ENCODE results near the gene WNT2. TPM values are rescaled to one million over a fixed set of nuclear protein-coding genes. Genes with fewer than 3 reads are reported as not detected.
A peak's percentile ranks its signal among the peaks of the same experiment; 100 is the strongest.

The WNT2 gene
- total RNA-seq (1 to 10 TPM in 1 of 2 donors, under 1 TPM in 1; 0.45 to 4.7 TPM), polyA plus RNA-seq (not detected)
- long read RNA-seq, donor 1, partial matches to known transcripts = 0 of 5 reads
- long read RNA-seq, donor 1, other reads (novel, unspliced or antisense) = 1 of 5 reads
- long read RNA-seq, donor 2, transcript WNT2-201 (5 exons, 2,907 nt) = major isoform, 8 of 10 reads
- long read RNA-seq, donor 2, partial matches to known transcripts = 1 of 10 reads
- long read RNA-seq, donor 2, other reads (novel, unspliced or antisense) = 1 of 10 reads

GRCh38 chr7:117322741-117323304 is at the start of gene WNT2:
Gene WNT2, minus strand, starts transcription at chr7:117323058. Its CDS starts 69 bp downstream, at chr7:117322989.
- DNase-seq = no peak
- Histone ChIP-seq H3K36me3 (ENCODE audit: control insufficient read depth in 1 of 2, insufficient read depth in 2 of 2, low read length in 1 of 2) (no peaks in the 10 kb centered on the region), H3K27ac (ENCODE audit: low read depth in 1 of 2, low read length in 2 of 2) (no peak within 1 kb of the TSS), H3K9me3 (ENCODE audit: control insufficient read depth, low read length) (peaks cover 2% of the 10 kb centered on the region), H3K4me1 (ENCODE audit: control insufficient read depth in 1 of 2, insufficient read depth in 2 of 2, low read length in 2 of 2) (no peaks in the 10 kb centered on the region), H3K27me3 (ENCODE audit: control insufficient read depth in 1 of 2, insufficient read depth in 2 of 2, low read length in 1 of 2) (no peaks in the 10 kb centered on the region), H3K4me3 (ENCODE audit: low read length in 2 of 2) (peak within 1 kb of the TSS; percentile 48 to 52)
- intact Hi-C loops (cut with DNase I) = loop anchor here in 1 of 2 donors (10.0 kb wide), 1 partner anchor 108 kb away; no protein-coding TSS in a partner anchor
- WGBS, 2 donors = 1% methylated on average over 54 to 60 of the region's 60 CpGs
- no peak for ATAC-seq (ENCODE audit: low FRiP score)

GRCh38 chr7:117372073-117372472 is 49.2 kb upstream of the WNT2 start:
- no peak for ATAC-seq (ENCODE audit: low FRiP score)
- 84 to 93% methylated on average over 1 of the region's 1 CpG for WGBS, 2 donors
- Histone ChIP-seq H3K9me3 (ENCODE audit: control insufficient read depth, low read length) (no peaks in the 10 kb centered on the region), H3K4me3 (ENCODE audit: low read length in 2 of 2) (no peak overlapping the region), H3K4me1 (ENCODE audit: control insufficient read depth in 1 of 2, insufficient read depth in 2 of 2, low read length in 2 of 2) (no peaks in the 10 kb centered on the region), H3K27ac (ENCODE audit: low read depth in 1 of 2, low read length in 2 of 2) (no peak overlapping the region), H3K36me3 (ENCODE audit: control insufficient read depth in 1 of 2, insufficient read depth in 2 of 2, low read length in 1 of 2) (no peaks in the 10 kb centered on the region), H3K27me3 (ENCODE audit: control insufficient read depth in 1 of 2, insufficient read depth in 2 of 2, low read length in 1 of 2) (no peaks in the 10 kb centered on the region)
- no peak for DNase-seq
- intact Hi-C loops (cut with DNase I) = no loop called here

- ATAC-seq (ENCODE audit: low FRiP score) = no peak
- Histone ChIP-seq H3K36me3 (ENCODE audit: control insufficient read depth in 1 of 2, insufficient read depth in 2 of 2, low read length in 1 of 2) (no peaks in the 10 kb centered on the region), H3K4me1 (ENCODE audit: control insufficient read depth in 1 of 2, insufficient read depth in 2 of 2, low read length in 2 of 2) (no peaks in the 10 kb centered on the region), H3K27ac (ENCODE audit: low read depth in 1 of 2, low read length in 2 of 2) (no peak overlapping the region), H3K4me3 (ENCODE audit: low read length in 2 of 2) (no peak overlapping the region), H3K27me3 (ENCODE audit: control insufficient read depth in 1 of 2, insufficient read depth in 2 of 2, low read length in 1 of 2) (no peaks in the 10 kb centered on the region), H3K9me3 (ENCODE audit: control insufficient read depth, low read length) (no peaks in the 10 kb centered on the region)
- intact Hi-C loops (cut with DNase I) = no loop called here
- no peak for DNase-seq
Measured at GRCh38 chr7:117364339-117365080, 41.7 kb upstream of the WNT2 start.

- H3K36me3 ChIP-seq (ENCODE audit: control insufficient read depth in 1 of 2, insufficient read depth in 2 of 2, low read length in 1 of 2) = no peaks in the 10 kb centered on the region
- H3K9me3 ChIP-seq (ENCODE audit: control insufficient read depth, low read length) = no peaks in the 10 kb centered on the region
- H3K4me1 ChIP-seq (ENCODE audit: control insufficient read depth in 1 of 2, insufficient read depth in 2 of 2, low read length in 2 of 2) = no peaks in the 10 kb centered on the region
- no peak overlapping the region for H3K4me3 ChIP-seq (ENCODE audit: low read length in 2 of 2)
- ATAC-seq (ENCODE audit: low FRiP score) (no peak), DNase-seq (no peak)
- H3K27me3 ChIP-seq (ENCODE audit: control insufficient read depth in 1 of 2, insufficient read depth in 2 of 2, low read length in 1 of 2) = no peaks in the 10 kb centered on the region
- no peak overlapping the region for H3K27ac ChIP-seq (ENCODE audit: low read depth in 1 of 2, low read length in 2 of 2)
- intact Hi-C loops (cut with DNase I) = no loop called here
Measured at GRCh38 chr7:117362294-117362888, 39.5 kb upstream of the WNT2 start.

GRCh38 chr7:117350027-117350426 is 27.2 kb upstream of the WNT2 start:
- Histone ChIP-seq H3K4me3 (ENCODE audit: low read length in 2 of 2) (no peak overlapping the region), H3K27me3 (ENCODE audit: control insufficient read depth in 1 of 2, insufficient read depth in 2 of 2, low read length in 1 of 2) (no peaks in the 10 kb centered on the region), H3K36me3 (ENCODE audit: control insufficient read depth in 1 of 2, insufficient read depth in 2 of 2, low read length in 1 of 2) (no peaks in the 10 kb centered on the region), H3K27ac (ENCODE audit: low read depth in 1 of 2, low read length in 2 of 2) (no peak overlapping the region), H3K4me1 (ENCODE audit: control insufficient read depth in 1 of 2, insufficient read depth in 2 of 2, low read length in 2 of 2) (no peaks in the 10 kb centered on the region), H3K9me3 (ENCODE audit: control insufficient read depth, low read length) (no peaks in the 10 kb centered on the region)
- no peak for ATAC-seq (ENCODE audit: low FRiP score)
- 92 to 97% methylated on average over 1 of the region's 1 CpG for WGBS, 2 donors
- intact Hi-C loops (cut with DNase I) = no loop called here
- no peak for DNase-seq

DNA sequence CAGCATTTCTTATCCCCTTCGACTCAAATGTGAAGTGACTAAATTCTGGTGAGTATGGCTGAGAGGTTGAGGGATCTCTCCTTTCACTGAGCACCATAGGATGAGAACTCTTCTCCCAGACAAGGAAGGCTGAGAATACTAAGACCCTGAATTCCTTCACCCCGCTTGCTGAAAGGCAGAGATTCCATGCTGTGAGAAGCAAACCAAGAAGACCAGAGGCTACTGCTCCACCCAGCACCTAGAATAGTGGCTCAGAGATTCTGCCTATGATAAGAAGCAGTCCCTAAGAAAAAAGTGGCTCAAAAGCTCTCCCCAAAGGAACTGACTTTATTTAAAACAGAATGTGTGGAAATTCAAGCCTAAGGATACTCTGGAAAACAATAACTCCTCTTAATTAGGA is 26.7 kb upstream of the WNT2 start:
- H3K36me3 ChIP-seq (ENCODE audit: control insufficient read depth in 1 of 2, insufficient read depth in 2 of 2, low read length in 1 of 2) = no peaks in the 10 kb centered on the region
- WGBS, 2 donors = 88% methylated on average over 2 of the region's 2 CpGs
- no peak overlapping the region for H3K4me3 ChIP-seq (ENCODE audit: low read length in 2 of 2)
- intact Hi-C loops (cut with DNase I) = no loop called here
- H3K4me1 ChIP-seq (ENCODE audit: control insufficient read depth in 1 of 2, insufficient read depth in 2 of 2, low read length in 2 of 2) = no peaks in the 10 kb centered on the region
- no peak for DNase-seq
- no peak overlapping the region for H3K27ac ChIP-seq (ENCODE audit: low read depth in 1 of 2, low read length in 2 of 2)
- no peaks in the 10 kb centered on the region for H3K27me3 ChIP-seq (ENCODE audit: control insufficient read depth in 1 of 2, insufficient read depth in 2 of 2, low read length in 1 of 2)
- no peaks in the 10 kb centered on the region for H3K9me3 ChIP-seq (ENCODE audit: control insufficient read depth, low read length)
- no peak for ATAC-seq (ENCODE audit: low FRiP score)

DNA sequence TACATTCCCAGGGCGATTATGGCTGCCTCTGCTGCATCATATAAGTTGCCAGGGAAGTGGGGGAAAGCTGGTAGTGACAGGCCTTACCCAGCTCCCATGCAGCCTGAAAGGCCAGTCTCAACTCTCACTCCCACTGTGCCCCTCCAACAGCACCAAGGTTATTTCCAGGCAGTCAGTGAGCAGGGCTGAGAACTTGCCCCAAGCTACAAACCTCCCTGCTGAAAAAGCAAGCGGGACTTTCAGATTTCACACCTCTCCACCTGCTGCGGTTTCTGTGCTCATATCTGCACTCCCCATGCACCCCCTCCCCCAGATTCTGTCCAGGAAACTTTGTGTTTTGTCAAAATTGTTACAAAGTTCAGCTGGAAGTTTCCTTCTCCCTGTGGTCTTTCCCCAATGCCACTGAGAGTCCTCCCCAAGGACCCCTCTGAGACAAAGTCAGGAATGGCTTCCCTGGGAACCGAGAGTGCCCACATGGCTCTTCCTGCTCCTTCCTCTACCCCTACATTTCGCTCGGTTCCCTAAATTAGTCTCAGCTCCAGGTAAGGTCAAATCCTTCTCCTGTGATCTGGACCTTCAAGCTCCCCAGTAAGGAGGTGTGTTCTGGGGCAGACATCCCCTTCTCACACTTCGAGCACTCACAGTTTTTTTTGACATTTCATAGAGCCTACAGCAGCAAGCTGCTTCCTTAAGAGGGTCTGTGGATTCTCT is 25.3 kb upstream of the WNT2 start:
- Histone ChIP-seq H3K4me3 (ENCODE audit: low read length in 2 of 2) (no peak overlapping the region), H3K4me1 (ENCODE audit: control insufficient read depth in 1 of 2, insufficient read depth in 2 of 2, low read length in 2 of 2) (no peaks in the 10 kb centered on the region), H3K27ac (ENCODE audit: low read depth in 1 of 2, low read length in 2 of 2) (no peak overlapping the region), H3K36me3 (ENCODE audit: control insufficient read depth in 1 of 2, insufficient read depth in 2 of 2, low read length in 1 of 2) (no peaks in the 10 kb centered on the region), H3K9me3 (ENCODE audit: control insufficient read depth, low read length) (no peaks in the 10 kb centered on the region), H3K27me3 (ENCODE audit: control insufficient read depth in 1 of 2, insufficient read depth in 2 of 2, low read length in 1 of 2) (no peaks in the 10 kb centered on the region)
- ATAC-seq (ENCODE audit: low FRiP score) (no peak), DNase-seq (no peak)
- 91 to 92% methylated on average over 7 of the region's 7 CpGs for WGBS, 2 donors
- intact Hi-C loops (cut with DNase I) = no loop called here

GRCh38 chr7:117347480-117347879 is 24.6 kb upstream of the WNT2 start:
- Histone ChIP-seq H3K27ac (ENCODE audit: low read depth in 1 of 2, low read length in 2 of 2) (no peak overlapping the region), H3K4me1 (ENCODE audit: control insufficient read depth in 1 of 2, insufficient read depth in 2 of 2, low read length in 2 of 2) (no peaks in the 10 kb centered on the region), H3K36me3 (ENCODE audit: control insufficient read depth in 1 of 2, insufficient read depth in 2 of 2, low read length in 1 of 2) (no peaks in the 10 kb centered on the region), H3K9me3 (ENCODE audit: control insufficient read depth, low read length) (no peaks in the 10 kb centered on the region), H3K27me3 (ENCODE audit: control insufficient read depth in 1 of 2, insufficient read depth in 2 of 2, low read length in 1 of 2) (no peaks in the 10 kb centered on the region), H3K4me3 (ENCODE audit: low read length in 2 of 2) (no peak overlapping the region)
- intact Hi-C loops (cut with DNase I) = no loop called here
- DNase-seq (no peak), ATAC-seq (ENCODE audit: low FRiP score) (no peak)
- WGBS, 2 donors = 85% methylated on average over 6 of the region's 6 CpGs
